WI38 (cell line): ENCODE data around the gene LAMP5.

ENCODE experiments used
- H3K4me3 ChIP-seq: 2 replicates; pipeline ENCODE4 v1.5.1; 2011; ENCODE audit warnings: low read depth, mild to moderate bottlenecking, control low read depth, low read length
- CTCF ChIP-seq: IDR thresholded peaks from 2 replicates; pipeline ENCODE4 v1.5.1; 2012; ENCODE audit warnings: low read depth, mild to moderate bottlenecking, control low read depth, low read length

LAMP5 gene

GRCh38 chr20:9573335-9574151, 59.2 kb downstream of the LAMP5 start:
- TF ChIP-seq CTCF = no peak

DNA sequence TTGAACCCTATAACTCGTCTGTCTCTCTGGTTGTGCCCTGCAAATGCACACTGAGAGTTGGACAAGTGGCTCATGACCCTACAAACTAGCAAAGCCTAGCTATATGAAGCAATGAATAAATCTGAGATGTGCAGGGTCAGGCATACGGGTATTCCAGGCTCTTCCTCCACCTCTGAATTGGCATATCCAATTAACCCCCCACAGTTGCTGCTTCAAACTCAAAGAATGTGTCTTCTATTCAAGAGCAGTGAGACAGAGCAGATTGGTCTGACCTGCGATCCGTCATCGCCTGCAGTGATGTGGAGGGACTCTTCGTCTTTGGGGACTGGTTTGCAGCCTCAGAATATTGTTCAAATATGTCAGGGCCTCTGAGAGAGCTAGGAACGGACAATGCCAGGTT, 59.8 kb downstream of the LAMP5 start:
- H3K4me3 ChIP-seq = no peak overlapping the region
- TF ChIP-seq CTCF = no peak

More at GRCh38 chr20:9573335-9574151, 59.2 kb downstream of the LAMP5 start:
- H3K4me3 ChIP-seq = no peak overlapping the region

GRCh38 chr20:9574776-9575175, 60.4 kb downstream of the LAMP5 start:
- TF ChIP-seq CTCF = no peak
- no peak overlapping the region for H3K4me3 ChIP-seq

GRCh38 chr20:9575836-9576235, 61.4 kb downstream of the LAMP5 start:
- no peak overlapping the region for H3K4me3 ChIP-seq
- TF ChIP-seq CTCF = no peak

DNA sequence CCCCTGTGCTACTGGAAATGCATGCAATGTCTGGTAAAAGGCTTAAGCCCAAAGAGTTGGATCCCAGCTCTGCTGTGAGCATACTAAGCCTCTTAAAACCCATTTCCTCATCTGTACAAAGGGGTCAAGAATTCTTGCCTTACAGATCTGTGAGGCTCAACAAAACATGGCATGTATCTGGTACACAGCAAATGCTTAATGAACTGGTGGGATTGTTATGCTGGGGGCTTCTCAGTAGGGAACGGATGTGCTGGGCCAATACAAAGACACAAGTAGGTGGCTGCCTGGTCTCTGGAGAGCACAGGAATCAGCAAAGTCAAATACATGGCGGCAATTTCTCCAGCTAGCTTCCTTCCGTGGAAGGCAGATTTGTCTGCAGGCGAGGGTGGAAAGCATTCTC, 62.3 kb downstream of the LAMP5 start:
- no peak overlapping the region for H3K4me3 ChIP-seq

GRCh38 chr20:9577397-9577796, 63.0 kb downstream of the LAMP5 start:
- no peak for TF ChIP-seq CTCF
- H3K4me3 ChIP-seq = no peak overlapping the region

More for the DNA sequence above, 62.3 kb downstream of the LAMP5 start:
- TF ChIP-seq CTCF = no peak

DNA sequence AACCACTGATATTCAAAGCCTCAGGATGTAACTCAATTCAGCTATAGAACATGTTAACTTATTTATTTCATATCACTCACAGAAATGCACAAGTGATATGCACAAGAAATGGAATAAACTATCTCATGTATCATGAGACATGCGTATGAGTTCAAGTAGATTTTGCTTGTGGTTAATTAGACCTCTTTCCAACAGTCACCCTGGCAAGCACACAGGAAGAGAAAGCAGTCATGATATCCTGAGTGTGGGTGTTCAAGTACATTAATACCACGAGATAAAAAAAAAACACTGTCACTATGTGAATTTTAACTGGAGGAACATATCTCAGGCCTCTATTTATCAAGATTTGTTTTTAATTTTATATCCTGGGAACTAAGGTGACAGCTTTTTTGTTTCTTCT, 64.2 kb downstream of the LAMP5 start:
- TF ChIP-seq CTCF = no peak
- H3K4me3 ChIP-seq = no peak overlapping the region
